PFSK-1 (cell line): ENCODE results near the gene FKBP15.

ENCODE experiments used
- FOXP2 ChIP-seq: optimal IDR thresholded peaks from 2 replicates; pipeline ENCODE3; 2011; ENCODE audit warnings: borderline replicate concordance, control low read depth, inconsistent platforms; ENCODE audit not compliant: insufficient read depth; ENCODE audit errors: extremely low read length, extremely low read depth
- POLR2AphosphoS5 ChIP-seq: IDR thresholded peaks from 2 replicates; pipeline ENCODE4 v1.6.1; 2012; ENCODE audit warnings: low read depth, mild to moderate bottlenecking, control low read depth, low read length, moderate library complexity
- TF ChIP-seq, protein P1 (sequence below), 2 experiments: IDR thresholded peaks; 2 replicates each; pipeline versions ENCODE4 v1.6.1 to v1.8.0; 2011 to 2012; ENCODE audit warnings: low read depth in 2 of 2, low read length in 2 of 2, control low read depth in 1 of 2, inconsistent platforms in 1 of 2, mild to moderate bottlenecking in 1 of 2, moderate library complexity in 1 of 2; ENCODE audit not compliant: insufficient read depth in 1 of 2

DNA sequence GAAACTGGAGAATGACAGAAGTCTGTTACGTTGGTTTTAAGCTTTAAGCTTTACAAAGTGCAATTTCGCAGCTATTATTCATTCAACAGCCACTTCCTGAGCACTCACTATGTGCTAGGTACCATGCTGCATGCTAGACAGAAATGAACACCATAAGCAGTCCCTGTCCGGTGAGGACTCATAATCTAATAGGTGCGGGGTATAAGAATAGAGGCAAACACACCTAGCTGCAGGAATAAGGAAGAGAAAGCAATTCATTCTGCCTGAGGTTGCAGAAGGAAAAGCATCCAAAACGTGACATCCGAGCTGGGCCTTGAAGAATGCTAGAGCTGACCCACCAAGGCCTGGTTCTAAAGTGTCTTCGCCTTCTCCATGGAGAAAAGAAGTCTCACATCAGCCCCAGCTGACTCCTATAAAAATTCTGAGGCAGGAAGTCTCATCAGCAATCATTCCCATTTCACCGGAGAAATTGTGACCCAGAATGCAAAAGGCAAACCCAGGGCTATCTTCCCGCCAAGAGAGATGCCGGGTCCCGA is 542 bp downstream of the FKBP15 start:
- TF ChIP-seq, protein P1, sequence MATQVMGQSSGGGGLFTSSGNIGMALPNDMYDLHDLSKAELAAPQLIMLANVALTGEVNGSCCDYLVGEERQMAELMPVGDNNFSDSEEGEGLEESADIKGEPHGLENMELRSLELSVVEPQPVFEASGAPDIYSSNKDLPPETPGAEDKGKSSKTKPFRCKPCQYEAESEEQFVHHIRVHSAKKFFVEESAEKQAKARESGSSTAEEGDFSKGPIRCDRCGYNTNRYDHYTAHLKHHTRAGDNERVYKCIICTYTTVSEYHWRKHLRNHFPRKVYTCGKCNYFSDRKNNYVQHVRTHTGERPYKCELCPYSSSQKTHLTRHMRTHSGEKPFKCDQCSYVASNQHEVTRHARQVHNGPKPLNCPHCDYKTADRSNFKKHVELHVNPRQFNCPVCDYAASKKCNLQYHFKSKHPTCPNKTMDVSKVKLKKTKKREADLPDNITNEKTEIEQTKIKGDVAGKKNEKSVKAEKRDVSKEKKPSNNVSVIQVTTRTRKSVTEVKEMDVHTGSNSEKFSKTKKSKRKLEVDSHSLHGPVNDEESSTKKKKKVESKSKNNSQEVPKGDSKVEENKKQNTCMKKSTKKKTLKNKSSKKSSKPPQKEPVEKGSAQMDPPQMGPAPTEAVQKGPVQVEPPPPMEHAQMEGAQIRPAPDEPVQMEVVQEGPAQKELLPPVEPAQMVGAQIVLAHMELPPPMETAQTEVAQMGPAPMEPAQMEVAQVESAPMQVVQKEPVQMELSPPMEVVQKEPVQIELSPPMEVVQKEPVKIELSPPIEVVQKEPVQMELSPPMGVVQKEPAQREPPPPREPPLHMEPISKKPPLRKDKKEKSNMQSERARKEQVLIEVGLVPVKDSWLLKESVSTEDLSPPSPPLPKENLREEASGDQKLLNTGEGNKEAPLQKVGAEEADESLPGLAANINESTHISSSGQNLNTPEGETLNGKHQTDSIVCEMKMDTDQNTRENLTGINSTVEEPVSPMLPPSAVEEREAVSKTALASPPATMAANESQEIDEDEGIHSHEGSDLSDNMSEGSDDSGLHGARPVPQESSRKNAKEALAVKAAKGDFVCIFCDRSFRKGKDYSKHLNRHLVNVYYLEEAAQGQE (IDR thresholded peaks at IDR 0.05; ENCODE audit: insufficient read depth in 1 of 2, low read depth in 2 of 2, low read length in 2 of 2), result no peak
- no peak for TF ChIP-seq POLR2AphosphoS5
- no peak for TF ChIP-seq FOXP2
